Skeletal muscle tissue (tissue), 4 donors: ENCODE results near the gene ENKD1. TPM values are rescaled to one million over a fixed set of nuclear protein-coding genes. Genes with fewer than 3 reads are reported as not detected.

Experiments
- H3K27ac ChIP-seq: one replicate; pipeline ENCODE4 v1.7.0; 2013; ENCODE audit warnings: mild to moderate bottlenecking, low read depth, low read length, inconsistent platforms
- H3K27me3 ChIP-seq, 3 donors: one replicate each; pipeline ENCODE4 v1.7.0; 2013; ENCODE audit warnings: low read length in 3 of 3; ENCODE audit not compliant: control insufficient read depth in 3 of 3, insufficient read depth in 3 of 3
- H3K36me3 ChIP-seq, 3 donors: one replicate each; pipeline ENCODE4 v1.7.0; 2013; ENCODE audit warnings: low read length in 3 of 3; ENCODE audit not compliant: control insufficient read depth in 3 of 3, insufficient read depth in 3 of 3
- H3K4me1 ChIP-seq, 3 donors: one replicate each; pipeline ENCODE4 v1.7.0; 2013; ENCODE audit warnings: low read length in 3 of 3, mild to moderate bottlenecking in 3 of 3; ENCODE audit not compliant: control insufficient read depth in 3 of 3, insufficient read depth in 3 of 3
- H3K4me3 ChIP-seq, 3 donors: one replicate each; pipeline ENCODE4 v1.7.0; 2013; ENCODE audit warnings: low read length in 3 of 3
- H3K9ac ChIP-seq, 3 donors: one replicate each; pipeline ENCODE4 v1.7.0; 2013; ENCODE audit warnings: low read length in 3 of 3, mild to moderate bottlenecking in 3 of 3, moderate library complexity in 2 of 3, low read depth in 1 of 3
- H3K9me3 ChIP-seq, 3 donors: one replicate each; pipeline ENCODE4 v1.7.0; 2013; ENCODE audit warnings: low read length in 3 of 3; ENCODE audit not compliant: control insufficient read depth in 3 of 3
- total RNA-seq: library from RNA; depleted of rRNA; stranded (reverse); fragments of >200 nt; gene quantifications from one replicate; pipeline ENCODE4 v1.2.3, GENCODE V29; 2014
- donor health status: Osteomylitis.

Gene ENKD1
- total RNA-seq, 1 donor from 2014 or later = 5.2 TPM

- H3K27ac ChIP-seq = no peak overlapping the region
- no peak overlapping the region for H3K9ac ChIP-seq
- no peaks in the 10 kb centered on the region for H3K27me3 ChIP-seq
- no peaks in the 10 kb centered on the region for H3K9me3 ChIP-seq
- H3K4me1 ChIP-seq = peaks cover 34 to 47% (median 36%) of the 10 kb centered on the region in 3 donors
- no peak overlapping the region for H3K4me3 ChIP-seq
- peaks cover 4 to 8% (median 7%) of the 10 kb centered on the region in 3 donors for H3K36me3 ChIP-seq
Measured at GRCh38 chr16:67664258-67664657, 2.3 kb downstream of the ENKD1 start.

DNA sequence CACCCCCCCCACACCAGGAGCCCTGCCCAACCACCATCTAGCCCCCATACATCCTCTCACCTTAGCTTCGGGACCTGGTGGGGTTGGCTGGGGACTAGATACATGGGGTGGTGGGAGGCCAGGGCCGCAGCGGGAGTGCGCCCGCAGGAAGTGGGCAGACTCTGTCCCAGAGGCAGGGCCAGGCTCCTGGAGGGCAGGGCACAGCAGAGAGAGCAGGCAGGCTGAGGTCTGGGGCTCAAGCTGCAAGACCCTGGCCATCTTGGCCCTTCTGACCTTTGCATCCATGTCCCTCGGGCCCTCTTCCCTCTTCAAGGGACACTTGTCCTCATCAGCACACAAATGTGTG, 2.7 kb downstream of the ENKD1 start:
- no peaks in the 10 kb centered on the region for H3K27me3 ChIP-seq
- H3K4me3 ChIP-seq = no peak overlapping the region
- H3K27ac ChIP-seq = no peak overlapping the region
- no peaks in the 10 kb centered on the region for H3K9me3 ChIP-seq
- peaks cover 4 to 8% (median 7%) of the 10 kb centered on the region in 3 donors for H3K36me3 ChIP-seq
- H3K9ac ChIP-seq = no peak overlapping the region
- H3K4me1 ChIP-seq = peaks cover 38 to 51% (median 40%) of the 10 kb centered on the region in 3 donors

DNA sequence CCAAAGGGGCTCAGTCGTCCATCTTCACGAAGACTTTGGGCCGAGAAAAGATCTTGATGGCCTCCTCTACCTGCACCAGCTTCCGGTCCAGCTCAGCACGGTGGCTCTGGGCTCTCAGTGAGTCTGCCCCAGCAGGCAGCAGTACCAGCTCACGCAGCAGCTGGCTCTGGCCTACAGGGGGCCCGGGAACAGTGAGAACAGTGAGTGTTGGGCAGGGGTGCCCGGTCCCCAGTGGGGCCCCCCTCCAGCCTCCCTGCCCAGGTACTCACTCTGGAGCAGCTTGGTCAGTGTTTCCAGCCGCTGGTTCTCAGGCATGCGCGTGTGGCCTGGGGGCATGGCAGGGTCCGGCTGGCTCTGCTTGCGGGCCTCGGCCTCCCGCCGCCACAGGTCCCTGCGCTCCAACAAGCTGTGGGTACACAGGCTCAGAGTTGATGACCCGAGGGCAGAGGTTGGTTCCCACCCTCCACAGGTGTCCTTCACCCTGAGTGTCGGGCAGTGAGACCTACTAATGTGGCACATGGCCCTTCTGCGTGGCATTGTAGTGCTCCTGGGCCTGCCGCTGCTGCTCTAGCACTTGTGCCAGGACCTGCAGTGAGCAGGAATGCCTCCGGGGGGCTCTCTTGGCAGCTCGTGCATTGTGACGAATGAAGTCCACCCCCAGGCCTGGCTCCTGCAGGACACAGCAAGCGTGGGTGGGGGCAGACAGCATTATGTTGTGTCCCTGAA, 3.2 kb downstream of the ENKD1 start:
- no peaks in the 10 kb centered on the region for H3K9me3 ChIP-seq
- no peak overlapping the region for H3K4me3 ChIP-seq
- no peak overlapping the region for H3K27ac ChIP-seq
- no peak overlapping the region for H3K9ac ChIP-seq
- no peaks in the 10 kb centered on the region for H3K27me3 ChIP-seq
- peaks cover 40 to 54% (median 44%) of the 10 kb centered on the region in 3 donors for H3K4me1 ChIP-seq
- peaks cover 7 to 9% (median 8%) of the 10 kb centered on the region in 3 donors for H3K36me3 ChIP-seq

DNA sequence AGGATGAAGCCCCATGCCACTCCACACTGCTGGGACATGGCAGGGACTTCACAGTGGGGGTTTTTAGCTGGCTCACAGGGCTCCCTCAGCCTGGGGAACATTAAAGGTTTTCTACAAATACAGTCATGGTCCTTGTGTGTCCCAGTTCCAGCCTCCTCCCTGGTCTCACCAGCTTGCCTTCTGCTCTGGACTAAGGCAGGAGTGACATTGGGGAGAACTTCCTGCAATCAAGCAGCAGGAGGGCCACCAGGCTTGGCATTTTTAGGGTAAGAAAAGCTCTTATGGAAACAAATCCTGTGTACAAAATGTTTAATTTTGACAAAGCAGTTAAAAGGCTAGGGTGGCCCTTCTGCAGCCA, 3.9 kb downstream of the ENKD1 start:
- Histone ChIP-seq H3K9me3 (no peaks in the 10 kb centered on the region), H3K27ac (no peak overlapping the region), H3K36me3 (peaks cover 12 to 15% (median 14%) of the 10 kb centered on the region in 3 donors), H3K9ac (no peak overlapping the region), H3K27me3 (no peaks in the 10 kb centered on the region), H3K4me1 (peaks cover 34 to 47% (median 38%) of the 10 kb centered on the region in 3 donors), H3K4me3 (no peak overlapping the region)

GRCh38 chr16:67661886-67662652, 4.5 kb downstream of the ENKD1 start:
- H3K27me3 ChIP-seq = no peaks in the 10 kb centered on the region
- H3K9ac ChIP-seq = peak overlapping the region in 1 of 3 donors; percentile 72
- H3K9me3 ChIP-seq = no peaks in the 10 kb centered on the region
- H3K27ac ChIP-seq = no peak overlapping the region
- peaks cover 28 to 42% (median 32%) of the 10 kb centered on the region in 3 donors for H3K4me1 ChIP-seq
- no peak overlapping the region for H3K4me3 ChIP-seq
- peaks cover 15 to 17% (median 17%) of the 10 kb centered on the region in 3 donors for H3K36me3 ChIP-seq

- Histone ChIP-seq H3K9me3 (no peaks in the 10 kb centered on the region), H3K36me3 (peaks cover 15 to 17% (median 17%) of the 10 kb centered on the region in 3 donors), H3K4me3 (peak overlapping the region; percentile 69 to 99 (median 99)), H3K27ac (peak overlapping the region; percentile 20), H3K27me3 (no peaks in the 10 kb centered on the region), H3K9ac (peak overlapping the region in 2 of 3 donors; percentile 27 to 72), H3K4me1 (peaks cover 25 to 37% (median 29%) of the 10 kb centered on the region in 3 donors)
Measured at GRCh38 chr16:67661101-67661761, 5.3 kb downstream of the ENKD1 start.

- Histone ChIP-seq H3K9ac (peak within 1 kb of the TSS; percentile 85 to 87 (median 86)), H3K36me3 (peaks cover 15 to 17% (median 17%) of the 10 kb centered on the region in 3 donors), H3K27ac (peak within 1 kb of the TSS; percentile 91), H3K9me3 (no peaks in the 10 kb centered on the region), H3K4me1 (peaks cover 22 to 31% (median 24%) of the 10 kb centered on the region in 3 donors), H3K4me3 (peak within 1 kb of the TSS; percentile 99), H3K27me3 (peaks cover 0 to 6% (median 2%) of the 10 kb centered on the region in 3 donors)
Measured at GRCh38 chr16:67660564-67661028, 6.0 kb downstream of the ENKD1 start, which contains the start of gene PARD6A. TSS of gene PARD6A (plus strand) at chr16:67660960. CDS start at chr16:67661039, 79 bp downstream.

DNA sequence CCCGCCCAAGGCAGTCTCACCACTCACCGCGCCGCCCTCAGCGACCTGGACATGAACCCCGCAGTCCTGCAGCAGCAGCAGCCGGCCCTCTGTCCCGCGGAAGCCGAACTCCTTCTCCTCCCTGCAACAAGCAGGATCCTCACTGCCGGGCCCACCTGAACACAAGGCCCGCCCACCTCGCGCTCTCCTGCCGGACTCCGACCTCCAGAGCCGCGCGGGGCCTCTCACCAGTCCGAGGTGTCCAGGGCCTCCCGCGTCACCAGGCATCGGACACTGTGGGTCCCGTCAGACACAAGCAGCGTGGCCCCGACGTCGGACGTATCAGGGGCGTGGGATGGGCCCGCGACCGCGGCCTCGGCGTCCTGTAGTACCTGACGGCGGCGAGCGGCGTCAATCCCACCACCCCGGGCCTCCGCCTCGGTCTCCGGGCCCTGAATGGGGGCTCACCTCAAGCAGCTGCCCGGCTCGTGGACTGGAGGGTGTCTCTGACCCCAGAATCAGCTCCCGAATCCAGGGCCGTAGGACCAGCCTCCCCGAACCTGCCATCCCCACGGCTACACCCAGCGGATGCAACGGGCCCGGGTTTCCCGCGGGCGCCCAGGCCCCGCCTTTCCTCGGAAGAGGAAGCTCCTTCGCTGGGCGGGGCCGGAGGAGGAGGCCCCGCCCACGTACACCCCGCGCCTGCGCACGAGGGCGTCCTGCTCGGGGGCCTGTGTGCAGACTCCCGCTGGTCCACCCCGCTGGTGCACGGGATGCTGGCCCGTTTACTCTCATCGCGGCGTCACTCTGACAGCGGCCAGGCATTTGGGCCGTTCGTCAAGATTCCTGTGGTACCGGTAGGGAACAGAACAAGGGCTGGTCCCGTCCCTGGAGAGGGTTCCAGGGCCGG, 6.6 kb downstream of the ENKD1 start, which contains the start of gene ACD:
ACD (minus strand) TSS at position 586 of the 889 bp plus-strand sequence; CDS start at position 546, 40 bp downstream.
- Histone ChIP-seq H3K4me1 (peaks cover 22 to 29% (median 24%) of the 10 kb centered on the region in 3 donors), H3K27ac (peak within 1 kb of the TSS; percentile 91), H3K27me3 (peaks cover under 1 to 13% (median 8%) of the 10 kb centered on the region in 3 donors), H3K36me3 (peaks cover 15 to 17% (median 17%) of the 10 kb centered on the region in 3 donors), H3K4me3 (peak within 1 kb of the TSS; percentile 99), H3K9me3 (no peaks in the 10 kb centered on the region), H3K9ac (peak within 1 kb of the TSS; percentile 85 to 87 (median 86))
